Endothelial cell of umbilical vein (primary cell): ENCODE measurements around the gene TAF7.

ENCODE experiments used
- EZH2 ChIP-seq: IDR thresholded peaks from 2 replicates; pipeline ENCODE4 v1.6.1; 2012; ENCODE audit warnings: borderline replicate concordance, low read depth, mild to moderate bottlenecking, moderate library complexity, low read length, inconsistent platforms; ENCODE audit not compliant: severe bottlenecking
- GATA2 ChIP-seq: IDR thresholded peaks from 2 replicates; pipeline ENCODE4 v1.7.0; 2011; ENCODE audit warnings: low read depth, mild to moderate bottlenecking, moderate library complexity, mixed read lengths, low read length; ENCODE audit not compliant: insufficient read length, insufficient read depth
- JUN ChIP-seq: IDR thresholded peaks from 2 replicates; pipeline ENCODE4 v1.6.1; 2011; ENCODE audit warnings: borderline replicate concordance, low read depth; ENCODE audit not compliant: insufficient read length, insufficient read depth
- POLR2A ChIP-seq: IDR thresholded peaks from 2 replicates; pipeline ENCODE4 v1.6.1; 2012; ENCODE audit warnings: low read depth, mild to moderate bottlenecking, control low read depth, low read length
- POLR2AphosphoS5 ChIP-seq: IDR thresholded peaks from 2 replicates; pipeline ENCODE4 v1.6.1; 2012; ENCODE audit warnings: low read depth, mild to moderate bottlenecking, control low read depth, low read length, moderate library complexity; ENCODE audit not compliant: insufficient read depth
- TF ChIP-seq, protein P1 (sequence below), 2 donors: IDR thresholded peaks; 1 replicate in 1 of 2; 2 replicates in 1 of 2; pipeline ENCODE4 v1.5.1; 2011; ENCODE audit warnings: low read length in 2 of 2, mild to moderate bottlenecking in 2 of 2, moderate library complexity in 2 of 2, control low read depth in 1 of 2, inconsistent platforms in 1 of 2, low read depth in 1 of 2; ENCODE audit not compliant: insufficient read depth in 1 of 2; ENCODE audit errors: extremely low read depth in 1 of 2

DNA sequence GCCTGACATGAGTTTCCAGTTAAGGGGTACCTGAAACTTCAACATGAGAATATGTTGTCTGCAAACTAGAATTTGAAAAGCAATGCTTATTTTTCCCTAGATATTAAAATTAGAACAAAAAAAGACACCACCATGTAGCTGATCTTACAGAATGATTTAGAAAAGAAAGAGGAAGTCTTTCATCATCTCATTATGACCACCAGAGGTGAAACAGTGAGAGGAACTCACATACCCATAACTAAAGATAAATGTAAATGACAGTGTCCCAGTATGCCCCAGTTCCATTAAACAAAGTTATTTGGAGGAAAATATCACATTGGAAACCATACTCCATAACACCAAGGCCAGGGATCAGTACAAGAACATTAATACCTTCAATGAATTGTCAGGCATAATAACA lies 6.9 kb downstream of the TAF7 start:
- TF ChIP-seq POLR2AphosphoS5 (no peak), EZH2 (no peak), POLR2A (no peak), GATA2 (no peak), JUN (no peak)
- TF ChIP-seq, protein P1, sequence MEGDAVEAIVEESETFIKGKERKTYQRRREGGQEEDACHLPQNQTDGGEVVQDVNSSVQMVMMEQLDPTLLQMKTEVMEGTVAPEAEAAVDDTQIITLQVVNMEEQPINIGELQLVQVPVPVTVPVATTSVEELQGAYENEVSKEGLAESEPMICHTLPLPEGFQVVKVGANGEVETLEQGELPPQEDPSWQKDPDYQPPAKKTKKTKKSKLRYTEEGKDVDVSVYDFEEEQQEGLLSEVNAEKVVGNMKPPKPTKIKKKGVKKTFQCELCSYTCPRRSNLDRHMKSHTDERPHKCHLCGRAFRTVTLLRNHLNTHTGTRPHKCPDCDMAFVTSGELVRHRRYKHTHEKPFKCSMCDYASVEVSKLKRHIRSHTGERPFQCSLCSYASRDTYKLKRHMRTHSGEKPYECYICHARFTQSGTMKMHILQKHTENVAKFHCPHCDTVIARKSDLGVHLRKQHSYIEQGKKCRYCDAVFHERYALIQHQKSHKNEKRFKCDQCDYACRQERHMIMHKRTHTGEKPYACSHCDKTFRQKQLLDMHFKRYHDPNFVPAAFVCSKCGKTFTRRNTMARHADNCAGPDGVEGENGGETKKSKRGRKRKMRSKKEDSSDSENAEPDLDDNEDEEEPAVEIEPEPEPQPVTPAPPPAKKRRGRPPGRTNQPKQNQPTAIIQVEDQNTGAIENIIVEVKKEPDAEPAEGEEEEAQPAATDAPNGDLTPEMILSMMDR (IDR thresholded peaks at IDR 0.05; ENCODE audit: extremely low read depth in 1 of 2, insufficient read depth in 1 of 2, low read depth in 1 of 2, low read length in 2 of 2) = no peak
